ENCODE measurements around the gene GALC. TPM values are rescaled to one million over a fixed set of nuclear protein-coding genes. Genes with fewer than 3 reads are reported as not detected.

GALC gene
- total RNA-seq, 4 donors from 2014 or later: 41.2 to 82.9 (median 52.0) TPM

DNA sequence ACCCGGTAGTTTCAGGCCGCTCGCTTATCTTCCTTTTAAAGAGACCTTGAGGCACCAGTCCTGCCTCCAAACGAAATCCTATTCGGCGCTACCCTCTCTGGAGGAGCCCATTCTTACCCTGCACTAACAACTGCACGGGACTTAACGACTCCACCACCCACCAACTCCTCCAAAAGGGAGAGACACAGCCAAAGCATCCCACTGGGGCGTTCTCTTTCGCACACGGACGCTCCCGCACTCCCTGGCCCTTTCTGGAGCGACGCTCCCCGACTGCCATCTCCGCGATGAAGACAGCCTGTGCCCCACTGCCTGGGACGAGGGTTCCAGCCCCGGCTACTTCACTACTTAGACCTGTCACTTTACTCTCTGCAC is 650 bp downstream of the GALC start:
- WGBS, 2 donors: 7 to 10% methylated on average over 19 to 20 of the region's 20 CpGs
- peak overlapping the region; percentile 94 to 97 (median 96) for H3K27ac ChIP-seq
- peaks cover 0 to 62% (median 0%) of the 10 kb centered on the region in 4 donors for H3K4me1 ChIP-seq
- no peak for DNase-seq (ENCODE audit: low spot score in 2 of 2)
- H3K27me3 ChIP-seq: no peaks in the 10 kb centered on the region
- no peak for TF ChIP-seq EP300 (IDR thresholded peaks at IDR 0.05)
- TF ChIP-seq CTCF (IDR thresholded peaks at IDR 0.05): no peak
- TF ChIP-seq POLR2A (IDR thresholded peaks at IDR 0.05): no peak
- no peaks in the 10 kb centered on the region for H3K36me3 ChIP-seq
- no peaks in the 10 kb centered on the region for H3K9me3 ChIP-seq
- peak overlapping the region; percentile 61 to 92 (median 83) for H3K4me3 ChIP-seq

- H3K4me3 ChIP-seq: no peak overlapping the region
- H3K36me3 ChIP-seq: peaks cover 0 to 6% (median 0%) of the 10 kb centered on the region in 3 donors
- TF ChIP-seq EP300 (IDR thresholded peaks at IDR 0.05): peak in 1 of 2 donors; percentile 53
- no peak for TF ChIP-seq POLR2A (IDR thresholded peaks at IDR 0.05)
- TF ChIP-seq CTCF (IDR thresholded peaks at IDR 0.05): no peak
- H3K9me3 ChIP-seq: no peaks in the 10 kb centered on the region
- H3K27me3 ChIP-seq: no peaks in the 10 kb centered on the region
- no peak for DNase-seq (ENCODE audit: low spot score in 2 of 2)
- H3K4me1 ChIP-seq: peaks cover 0 to 56% (median 0%) of the 10 kb centered on the region in 4 donors
- 83 to 87% methylated on average over 4 of the region's 4 CpGs for WGBS, 2 donors
- peak overlapping the region in 2 of 4 donors; percentile 32 to 62 for H3K27ac ChIP-seq
Observed at GRCh38 chr14:87990682-87991081, 2.3 kb downstream of the GALC start.

DNA sequence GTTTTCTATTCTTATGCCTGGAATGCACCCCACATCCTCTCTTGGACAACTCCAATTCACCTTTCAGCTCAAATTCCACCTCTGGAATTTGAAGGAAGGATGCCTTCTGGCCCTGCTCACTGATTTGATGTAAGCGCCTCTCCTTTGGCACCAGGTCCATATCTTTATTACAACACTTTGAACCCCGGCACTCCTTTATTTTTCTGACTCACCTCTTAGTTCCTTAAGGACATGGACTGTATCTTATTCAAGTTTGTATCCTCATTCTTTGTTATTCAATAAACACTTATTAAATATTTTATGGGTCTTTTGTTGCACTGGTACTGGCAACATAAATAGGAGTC is 3.1 kb downstream of the GALC start:
- no peak for TF ChIP-seq CTCF (IDR thresholded peaks at IDR 0.05)
- no peak for TF ChIP-seq POLR2A (IDR thresholded peaks at IDR 0.05)
- H3K27ac ChIP-seq: peak overlapping the region in 1 of 4 donors; percentile 33
- peaks cover 0 to 6% (median 0%) of the 10 kb centered on the region in 3 donors for H3K36me3 ChIP-seq
- peaks cover 0 to 49% (median 0%) of the 10 kb centered on the region in 4 donors for H3K4me1 ChIP-seq
- H3K27me3 ChIP-seq: no peaks in the 10 kb centered on the region
- 91 to 93% methylated on average over 2 of the region's 2 CpGs for WGBS, 2 donors
- H3K9me3 ChIP-seq: no peaks in the 10 kb centered on the region
- DNase-seq (ENCODE audit: low spot score in 2 of 2): no peak
- no peak overlapping the region for H3K4me3 ChIP-seq

- Histone ChIP-seq H3K4me1 (peaks cover 0 to 45% (median 0%) of the 10 kb centered on the region in 4 donors), H3K27ac (peak overlapping the region in 1 of 4 donors; percentile 33), H3K9me3 (no peaks in the 10 kb centered on the region), H3K36me3 (peaks cover 0 to 12% (median 0%) of the 10 kb centered on the region in 3 donors), H3K27me3 (no peaks in the 10 kb centered on the region), H3K4me3 (no peak overlapping the region)
- 85 to 95% methylated on average over 5 of the region's 5 CpGs for WGBS, 2 donors
- no peak for DNase-seq (ENCODE audit: low spot score in 2 of 2)
- no peak for TF ChIP-seq EP300 (IDR thresholded peaks at IDR 0.05)
- TF ChIP-seq CTCF (IDR thresholded peaks at IDR 0.05): no peak
- no peak for TF ChIP-seq POLR2A (IDR thresholded peaks at IDR 0.05)
Observed at GRCh38 chr14:87989221-87989955, 3.6 kb downstream of the GALC start.

DNA sequence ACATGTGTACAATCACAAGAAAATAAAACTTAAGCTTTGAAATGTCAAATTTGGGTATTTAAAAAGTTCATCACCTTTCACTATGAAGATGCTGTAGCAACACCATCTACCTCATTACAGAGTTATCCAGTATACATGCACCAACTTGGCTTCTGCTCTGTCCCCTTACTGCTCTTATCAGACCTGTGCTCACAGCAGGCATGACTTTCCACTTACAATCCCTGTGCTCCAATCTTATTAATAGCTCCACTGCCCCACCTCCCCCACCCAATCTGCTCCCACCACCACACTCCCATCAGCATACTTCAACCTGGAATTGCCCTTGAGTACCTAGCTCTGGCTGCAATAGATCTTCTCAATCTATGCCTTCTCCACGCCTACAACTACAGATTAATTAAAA is 13.3 kb downstream of the GALC start:
- 97 to 100% methylated on average over 1 of the region's 1 CpG for WGBS, 2 donors
- no peaks in the 10 kb centered on the region for H3K27me3 ChIP-seq
- no peak for DNase-seq (ENCODE audit: low spot score in 2 of 2)
- no peaks in the 10 kb centered on the region for H3K4me1 ChIP-seq
- H3K36me3 ChIP-seq: peaks cover 0 to 87% (median 3%) of the 10 kb centered on the region in 3 donors
- H3K9me3 ChIP-seq: no peaks in the 10 kb centered on the region
- H3K4me3 ChIP-seq: no peak overlapping the region
- no peak overlapping the region for H3K27ac ChIP-seq
- TF ChIP-seq EP300 (IDR thresholded peaks at IDR 0.05): no peak
- no peak for TF ChIP-seq POLR2A (IDR thresholded peaks at IDR 0.05)
- TF ChIP-seq CTCF (IDR thresholded peaks at IDR 0.05): no peak
